ENCODE measurements around the gene KIAA0753. TPM values are rescaled to one million over a fixed set of nuclear protein-coding genes. Genes with fewer than 3 reads are reported as not detected.

Gene KIAA0753
- total and polyA plus RNA-seq, 2 of the 8 experiments (the other 6 are each of a cell fraction or from before 2014, with no cell fraction given), result 5.0 to 27.1 TPM

- TF ChIP-seq NRF1 (IDR thresholded peaks at IDR 0.05; ENCODE audit: low read depth, low read length) (no peak), SP4 (IDR thresholded peaks at IDR 0.05; ENCODE audit: low read length) (peak; percentile 71; the same call in 1 of the 2 replicates), POLR2AphosphoS5 (IDR thresholded peaks at IDR 0.05; ENCODE audit: low read depth, low read length) (0 out of 2 replicates have a peak, but pooled peaks have one; percentile 18), USF2 (IDR thresholded peaks at IDR 0.05; ENCODE audit: low read length) (no peak), POU5F1 (IDR thresholded peaks at IDR 0.05; ENCODE audit: low read depth, low read length) (0 out of 2 replicates have a peak, but pooled peaks have one; percentile 19), RAD21 (IDR thresholded peaks at IDR 0.05 in 1 of 2, conservative IDR thresholded peaks at IDR 0.05 in 1 of 2; ENCODE audit: low read depth in 2 of 2, low read length in 2 of 2) (no peak), KDM5A (IDR thresholded peaks at IDR 0.05; ENCODE audit: low read length) (peak; percentile 28; the same call in 1 of the 2 replicates), FOSL1 (IDR thresholded peaks at IDR 0.05; ENCODE audit: insufficient read depth, low read depth, low read length) (no peak), YY1 (IDR thresholded peaks at IDR 0.05; ENCODE audit: low read depth, low read length) (peak; percentile 75; the same call in 1 of the 2 replicates), KDM4A (IDR thresholded peaks at IDR 0.05; ENCODE audit: low read depth, low read length, severe bottlenecking) (peak; percentile 91), POLR2A (IDR thresholded peaks at IDR 0.05; ENCODE audit: control extremely low read depth in 1 of 2, low read depth in 2 of 2, low read length in 2 of 2) (0 out of 3 replicates have a peak, but pooled peaks of 1 of the 2 experiments have one; percentile 23), BCL11A (IDR thresholded peaks at IDR 0.05; ENCODE audit: low read depth in 2 of 2, low read length in 2 of 2) (no peak), CBX8 (IDR thresholded peaks at IDR 0.05; ENCODE audit: borderline replicate concordance, low read depth, low read length) (no peak), SIN3A (conservative IDR thresholded peaks at IDR 0.05 in 1 of 2, IDR thresholded peaks at IDR 0.05 in 1 of 2; ENCODE audit: low read depth in 1 of 2, low read length in 2 of 2) (peak; percentile 67 to 94; a peak in 3 of 4 replicates), ZNF274 (IDR thresholded peaks at IDR 0.05; ENCODE audit: borderline replicate concordance, extremely low read depth, low read length) (no peak), TBP (IDR thresholded peaks at IDR 0.05; ENCODE audit: low read depth, low read length) (no peak), CHD1 (IDR thresholded peaks at IDR 0.05; ENCODE audit: low read depth, low read length) (no peak), EZH2 (IDR thresholded peaks at IDR 0.05; ENCODE audit: low read depth, low read length, severe bottlenecking) (no peak), SUZ12 (IDR thresholded peaks at IDR 0.05; ENCODE audit: low read length) (no peak), ATF2 (IDR thresholded peaks at IDR 0.05; ENCODE audit: low read length) (no peak), SP1 (IDR thresholded peaks at IDR 0.05; ENCODE audit: low read depth, low read length) (peak; percentile 20; the same call in 1 of the 2 replicates), NANOG (IDR thresholded peaks at IDR 0.05; ENCODE audit: insufficient read depth, low read depth, low read length, poor library complexity, severe bottlenecking) (no peak)
Measured at GRCh38 chr17:6651354-6651918, 10.9 kb upstream of the KIAA0753 start, which contains the start of the genes C17orf100 and MED31 (continued).
